H1 (cell line): ENCODE data around the gene PARD3. TPM values are rescaled to one million over a fixed set of nuclear protein-coding genes. Genes with fewer than 3 reads are reported as not detected.

Experiments
- CTCF ChIA-PET: fragments of 300-600 bp; sonication (Branson Sonifier 250); formaldehyde crosslinking; loops from one replicate; lab custom pipeline; 2021; ENCODE audit not compliant: partially characterized antibody; lab: Charles Lee
- POLR2A ChIA-PET: fragments of 300-600 bp; sonication (Branson Sonifier 250); formaldehyde crosslinking; loops from one replicate; lab custom pipeline; 2021; ENCODE audit warnings: inconsistent platforms; ENCODE audit not compliant: partially characterized antibody; lab: Charles Lee
- DNase-seq, 2 experiments: peaks; one replicate each; pipeline versions ENCODE4 v3.0.0 to v3.0.0-alpha.2; 2010 to 2022; ENCODE audit warnings: low spot score in 2 of 2, low read depth in 1 of 2, mixed read lengths in 1 of 2
- FAIRE-seq: peaks from 2 replicates; lab custom pipeline; 2011; peaks lifted over from hg19 to GRCh38; lab: Jason Lieb, UNC
- H2AFZ ChIP-seq: 2 replicates; pipeline ENCODE4 v1.8.1; 2012; ENCODE audit warnings: low read length, inconsistent platforms
- H2AK5ac ChIP-seq: 2 replicates; pipeline ENCODE4 v1.6.1; 2013; ENCODE audit warnings: low read depth, low read length
- H2BK120ac ChIP-seq: replicated peaks from 2 replicates; pipeline ENCODE3; 2013; ENCODE audit warnings: low read depth, low read length, inconsistent platforms
- H2BK12ac ChIP-seq: 2 replicates; pipeline ENCODE4 v1.6.1; 2013; ENCODE audit warnings: low read depth, low read length
- H2BK15ac ChIP-seq: 2 replicates; pipeline ENCODE4 v1.6.1; 2013; ENCODE audit warnings: low read length
- H2BK20ac ChIP-seq: 2 replicates; pipeline ENCODE4 v1.6.1; 2013; ENCODE audit warnings: low read length
- H2BK5ac ChIP-seq: 2 replicates; pipeline ENCODE4 v1.6.1; 2013; ENCODE audit warnings: low read depth, low read length
- H3K14ac ChIP-seq: 2 replicates; pipeline ENCODE4 v1.6.1; 2013; ENCODE audit warnings: inconsistent platforms; ENCODE audit not compliant: insufficient read length
- H3K18ac ChIP-seq: 2 replicates; pipeline ENCODE4 v1.6.1; 2013; ENCODE audit warnings: low read length; ENCODE audit errors: extremely low read depth
- H3K23ac ChIP-seq: 2 replicates; pipeline ENCODE4 v1.6.1; 2013; ENCODE audit warnings: inconsistent platforms; ENCODE audit not compliant: insufficient read length
- H3K23me2 ChIP-seq: 2 replicates; pipeline ENCODE4 v1.6.1; 2013; ENCODE audit warnings: low read depth, low read length
- H3K27ac ChIP-seq: 2 replicates; pipeline ENCODE4 v1.6.1; 2011; ENCODE audit warnings: low read depth, low read length, inconsistent platforms
- H3K27me3 ChIP-seq, 4 experiments: replicated peaks in 1 of 4; 1 replicate in 1 of 4; 2 replicates in 3 of 4; pipeline versions ENCODE4 v1.6.1 to v1.8.1; 2011 to 2013; ENCODE audit warnings: low read length in 3 of 4, mild to moderate bottlenecking in 3 of 4, inconsistent platforms in 2 of 4, mixed read lengths in 2 of 4, moderate library complexity in 1 of 4; ENCODE audit not compliant: control insufficient read depth in 3 of 4, insufficient read depth in 3 of 4; ENCODE audit errors: extremely low read depth in 1 of 4
- H3K36me3 ChIP-seq, 4 experiments: 2 replicates each; pipeline versions ENCODE4 v1.6.1 to v1.8.1; 2011 to 2013; ENCODE audit warnings: mild to moderate bottlenecking in 4 of 4, low read length in 3 of 4, moderate library complexity in 2 of 4, control low read depth in 1 of 4, inconsistent platforms in 1 of 4; ENCODE audit not compliant: insufficient read depth in 4 of 4, control insufficient read depth in 2 of 4
- H3K4ac ChIP-seq: replicated peaks from 2 replicates; pipeline ENCODE3; 2013; ENCODE audit warnings: low read length, low read depth, mixed read lengths, inconsistent platforms; ENCODE audit not compliant: insufficient read length
- H3K4me1 ChIP-seq, 4 experiments: replicated peaks in 1 of 4; 1 replicate in 1 of 4; 2 replicates in 3 of 4; pipeline versions ENCODE4 v1.6.1 to v1.8.1; 2011 to 2013; ENCODE audit warnings: low read length in 3 of 4, inconsistent platforms in 2 of 4, mixed read lengths in 1 of 4; ENCODE audit not compliant: insufficient read depth in 4 of 4, control insufficient read depth in 3 of 4
- H3K4me2 ChIP-seq, 2 experiments: 2 replicates each; pipeline versions ENCODE4 v1.6.1 to v1.8.1; 2011 to 2013; ENCODE audit warnings: low read depth in 2 of 2, low read length in 2 of 2, control low read depth in 1 of 2, inconsistent platforms in 1 of 2, mild to moderate bottlenecking in 1 of 2; ENCODE audit not compliant: insufficient read depth in 1 of 2
- H3K4me3 ChIP-seq, 4 experiments: fragments of 200-600, 300-600 bp in 1 of 4; sonication (generic), shearing (Covaris generic), sonication (Bioruptor Twin) in 1 of 4; 2 replicates each; pipeline versions ENCODE4 v1.5.1 to v1.8.1; 2011 to 2016; ENCODE audit warnings: low read length in 4 of 4, low read depth in 3 of 4, control low read depth in 2 of 4, inconsistent platforms in 2 of 4, mild to moderate bottlenecking in 2 of 4, mixed read lengths in 1 of 4, moderate library complexity in 1 of 4; ENCODE audit not compliant: insufficient read depth in 2 of 4; ENCODE audit errors: extremely low read depth in 1 of 4
- H3K56ac ChIP-seq: replicated peaks from 2 replicates; pipeline ENCODE3; 2013; ENCODE audit warnings: low read depth, mild to moderate bottlenecking, mixed read lengths, low read length, inconsistent platforms; ENCODE audit not compliant: insufficient read length
- H3K79me1 ChIP-seq: 2 replicates; pipeline ENCODE4 v1.6.1; 2013; ENCODE audit warnings: low read depth, low read length, control low read depth
- H3K79me2 ChIP-seq, 2 experiments: 2 replicates each; pipeline versions ENCODE4 v1.6.1 to v1.8.1; 2012 to 2013; ENCODE audit warnings: low read length in 2 of 2, mild to moderate bottlenecking in 2 of 2, inconsistent platforms in 1 of 2; ENCODE audit not compliant: insufficient read depth in 2 of 2, control insufficient read depth in 1 of 2
- H3K9ac ChIP-seq, 4 experiments: replicated peaks in 1 of 4; 1 replicate in 1 of 4; 2 replicates in 3 of 4; pipeline versions ENCODE4 v1.6.1 to v1.8.1; 2011 to 2013; ENCODE audit warnings: low read depth in 3 of 4, low read length in 3 of 4, control low read depth in 2 of 4, mild to moderate bottlenecking in 2 of 4, moderate library complexity in 2 of 4, inconsistent platforms in 1 of 4; ENCODE audit errors: extremely low read depth in 1 of 4
- H3K9me3 ChIP-seq, 2 experiments: 2 replicates each; pipeline versions ENCODE4 v1.6.1 to v1.8.1; 2012 to 2013; ENCODE audit warnings: mild to moderate bottlenecking in 2 of 2, moderate library complexity in 2 of 2, control low read depth in 1 of 2, inconsistent platforms in 1 of 2, low read depth in 1 of 2, low read length in 1 of 2, mixed read lengths in 1 of 2; ENCODE audit not compliant: insufficient read depth in 2 of 2
- H4K20me1 ChIP-seq, 2 experiments: replicated peaks in 1 of 2; 2 replicates each; pipeline versions ENCODE3 to v1.8.1; 2011 to 2013; ENCODE audit warnings: inconsistent platforms in 2 of 2, low read length in 2 of 2, mild to moderate bottlenecking in 1 of 2; ENCODE audit not compliant: insufficient read depth in 2 of 2, control insufficient read depth in 1 of 2
- H4K5ac ChIP-seq: 2 replicates; pipeline ENCODE4 v1.6.1; 2013; ENCODE audit warnings: low read length, low read depth, mixed read lengths, inconsistent platforms; ENCODE audit not compliant: insufficient read length
- H4K8ac ChIP-seq: 2 replicates; pipeline ENCODE4 v1.8.0; 2013; ENCODE audit warnings: mild to moderate bottlenecking, moderate library complexity, low read length, inconsistent platforms; ENCODE audit not compliant: insufficient read depth; ENCODE audit errors: extremely low read depth
- H4K91ac ChIP-seq: replicated peaks from 2 replicates; pipeline ENCODE3; 2013; ENCODE audit warnings: low read length, mixed read lengths, inconsistent platforms; ENCODE audit not compliant: insufficient read length
- SUZ12 ChIP-seq: fragments of 200-600 bp; sonication (generic); IDR thresholded peaks from 2 replicates; pipeline ENCODE4 v1.6.1; 2012; ENCODE audit warnings: mild to moderate bottlenecking, inconsistent platforms, low read length, moderate library complexity, mixed read lengths
- WGBS, 2 experiments: shearing (Covaris generic) in 1 of 2; methylation state at CpG; one replicate each; pipeline versions ENCODE4 v1.1.6 to v1.1.7; 2013 to 2015; ENCODE audit warnings: low lambda C conversion rate in 2 of 2, mixed read lengths in 2 of 2, inconsistent platforms in 1 of 2, low coverage in 1 of 2, missing lambda C conversion rate in 1 of 2; ENCODE audit not compliant: insufficient replicate concordance in 2 of 2, insufficient coverage in 1 of 2, insufficient read length in 1 of 2; ENCODE audit errors: extremely low coverage in 1 of 2, missing lambda C conversion rate in 1 of 2; 5-methylcytosine and 5-hydroxymethylcytosine counted together
- polyA plus RNA-seq, 7 experiments: library from polyadenylated mRNA; depleted of rRNA in 3 of 7; stranded (reverse) in 5 of 7; unstranded in 2 of 7; fragments of >200 nt in 5 of 7; fragments of 200-250 nt in 2 of 7; gene quantifications; 1 replicate in 5 of 7; 2 replicates in 1 of 7; 4 replicates in 1 of 7; pipeline versions ENCODE4 v1.2.1 to v1.2.3, GENCODE V29; 2011 to 2013; ENCODE audit warnings: missing spikeins in 2 of 7, mixed read lengths in 2 of 7
- total RNA-seq: library from RNA; stranded (reverse); fragmentation: NEBNext Ultra II Directional; extraction: Animal tissue kit (Norgen Biotek cat#: 25700); gene quantifications from 2 replicates; pipeline ENCODE4 v1.2.1, GENCODE V29; 2021

Gene PARD3
- total and polyA plus RNA-seq, 2 of the 8 experiments (the other 6 are each of a cell fraction or from before 2014, with no cell fraction given), result 19.7 to 49.1 TPM

DNA sequence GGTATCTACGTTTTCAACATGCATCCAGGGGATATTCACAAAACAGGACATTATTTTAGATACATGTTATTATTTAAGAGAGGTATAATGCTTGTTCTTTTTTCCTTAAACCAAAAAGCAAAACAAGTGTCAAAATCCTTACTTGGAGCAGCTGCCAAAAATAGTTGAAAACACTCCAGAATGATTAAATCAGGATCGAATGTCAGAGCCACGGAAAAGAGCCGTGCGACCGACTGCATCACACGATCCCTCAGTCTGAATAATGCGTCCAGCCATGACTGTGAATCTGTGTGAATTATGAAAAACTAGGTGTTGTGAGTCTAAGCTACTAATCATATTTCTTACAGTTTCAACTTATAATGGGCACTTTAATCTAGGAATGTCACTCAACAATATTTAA is 126.0 kb downstream of the PARD3 start:
- Histone ChIP-seq H4K91ac (no peak overlapping the region), H2BK20ac (no peak overlapping the region), H3K4me3 (no peak overlapping the region), H3K79me1 (peaks cover 12% of the 10 kb centered on the region), H3K56ac (no peak overlapping the region), H2AFZ (no peak overlapping the region), H3K4me2 (no peak overlapping the region), H2AK5ac (no peak overlapping the region), H4K20me1 (peaks cover 1 to 5% of the 10 kb centered on the region in 2 experiments), H3K36me3 (no peaks in the 10 kb centered on the region), H3K23ac (no peak overlapping the region), H4K5ac (no peak overlapping the region), H4K8ac (no peak overlapping the region), H3K4me1 (peaks cover 0 to 5% (median 2%) of the 10 kb centered on the region in 4 experiments; a peak in 3 of 7 replicates), H3K4ac (no peak overlapping the region), H2BK120ac (no peak overlapping the region), H3K9ac (no peak overlapping the region), H3K9me3 (no peaks in the 10 kb centered on the region), H3K27ac (no peak overlapping the region), H3K27me3 (no peaks in the 10 kb centered on the region), H2BK12ac (no peak overlapping the region), H3K18ac (no peak overlapping the region), H3K23me2 (no peaks in the 10 kb centered on the region), H2BK5ac (no peak overlapping the region), H2BK15ac (no peak overlapping the region), H3K79me2 (peaks cover 5 to 61% of the 10 kb centered on the region in 2 experiments; a peak in 3 of 4 replicates), H3K14ac (no peak overlapping the region)
- POLR2A ChIA-PET, result interaction anchor here (1.0 kb wide), 1 partner anchor 83 kb away, joined by 3 read pairs; no protein-coding TSS in a partner anchor
- FAIRE-seq (no peak), DNase-seq (no peak)
- CTCF ChIA-PET, result interaction anchor here (0.6 to 3.3 kb wide), 4 partner anchors 13 to 44 kb away, joined by 3 to 11 read pairs (median 3); no protein-coding TSS in a partner anchor
- 90% methylated on average over 8 of the region's 8 CpGs; no CpG with 5 or more reads in 1 of the 2 experiments for WGBS, 2 experiments
- no peak for TF ChIP-seq SUZ12
